Caco-2 (cell line): Measurements from ENCODE around the gene HNRNPAB. TPM values are rescaled to one million over a fixed set of nuclear protein-coding genes. Genes with fewer than 3 reads are reported as not detected.

Experiments
- BruUV-seq: library from RNA; stranded (reverse); fragments of 400-500 nt; replicated peaks from 2 replicates; lab custom pipeline; 2021; lab: Mats Ljungman, UMichigan
- CTCF ChIA-PET: fragments of 300-600 bp; sonication (Branson Sonifier 250); formaldehyde crosslinking; loops from one replicate; lab custom pipeline; 2022; ENCODE audit warnings: antibody characterized with exemption; lab: Charles Lee
- POLR2A ChIA-PET: fragments of 300-600 bp; sonication (Branson Sonifier 250); formaldehyde crosslinking; loops from one replicate; lab custom pipeline; 2022; ENCODE audit warnings: antibody characterized with exemption; lab: Charles Lee
- DNase-seq, 2 experiments: peaks; one replicate each; pipeline versions ENCODE4 v3.0.0 to v3.0.0-alpha.2; 2020 to 2022
- H3K27me3 ChIP-seq: replicated peaks from 2 replicates; pipeline ENCODE4 v1.6.0; 2011; ENCODE audit warnings: low read length; ENCODE audit not compliant: control insufficient read depth, insufficient read depth
- H3K36me3 ChIP-seq: 2 replicates; pipeline ENCODE4 v1.5.1; 2011; ENCODE audit warnings: low read length; ENCODE audit not compliant: control insufficient read depth, insufficient read depth
- H3K4me1 ChIP-seq: fragments of 250-450 bp; sonication (Bioruptor Pico); 2 replicates; pipeline ENCODE4 v1.5.1; 2020; ENCODE audit warnings: mild to moderate bottlenecking
- H3K4me3 ChIP-seq: 2 replicates; pipeline ENCODE4 v1.5.1; 2011; ENCODE audit warnings: low read depth, mild to moderate bottlenecking, control low read depth, low read length
- H3K9me3 ChIP-seq: fragments of 250-450 bp; sonication (Bioruptor Pico); 2 replicates; pipeline ENCODE4 v1.5.1; 2020; ENCODE audit warnings: mild to moderate bottlenecking, moderate library complexity
- H3K27ac Mint-ChIP-seq: one replicate; pipeline ENCODE4 v1.8.0; 2022; ENCODE audit warnings: mixed read lengths; ENCODE audit not compliant: unreplicated experiment
- H3K27me3 Mint-ChIP-seq: one replicate; pipeline ENCODE4 v1.8.0; 2022; ENCODE audit warnings: mixed read lengths; ENCODE audit not compliant: insufficient read depth, unreplicated experiment
- H3K36me3 Mint-ChIP-seq: one replicate; pipeline ENCODE4 v1.8.0; 2022; ENCODE audit warnings: mild to moderate bottlenecking, mixed read lengths; ENCODE audit not compliant: insufficient read depth, unreplicated experiment
- H3K4me1 Mint-ChIP-seq: one replicate; pipeline ENCODE4 v1.8.0; 2022; ENCODE audit warnings: low read depth, mixed read lengths; ENCODE audit not compliant: unreplicated experiment
- H3K4me3 Mint-ChIP-seq: one replicate; pipeline ENCODE4 v1.8.0; 2022; ENCODE audit warnings: mild to moderate bottlenecking, moderate library complexity, mixed read lengths; ENCODE audit not compliant: unreplicated experiment
- H3K9me3 Mint-ChIP-seq: one replicate; pipeline ENCODE4 v1.8.0; 2022; ENCODE audit warnings: mixed read lengths; ENCODE audit not compliant: unreplicated experiment
- CTCF ChIP-seq, 2 experiments: fragments of 200-600 bp in 1 of 2; IDR thresholded peaks; 1 replicate in 1 of 2; 2 replicates in 1 of 2; pipeline versions ENCODE4 v1.5.1 to v1.8.0; 2011 to 2022; ENCODE audit warnings: antibody characterized with exemption in 1 of 2, control low read depth in 1 of 2, inconsistent platforms in 1 of 2, low read depth in 1 of 2, low read length in 1 of 2, mild to moderate bottlenecking in 1 of 2, moderate library complexity in 1 of 2; ENCODE audit not compliant: insufficient read depth in 1 of 2, severe bottlenecking in 1 of 2, unreplicated experiment in 1 of 2
- intact Hi-C: fragments of 100-400 bp; cut with micrococcal nuclease; formaldehyde crosslinking; loops from one replicate; pipeline ENCODE4 v1.10.0; 2022; ENCODE audit not compliant: unreplicated experiment
- total RNA-seq: library from RNA; stranded (reverse); gene quantifications from 2 replicates; pipeline ENCODE4 v1.2.3, GENCODE V29; 2022

HNRNPAB gene
- total RNA-seq, 1 experiment from 2014 or later, result 295 TPM

- Mint-ChIP-seq H3K27me3 (no peaks in the 10 kb centered on the region), H3K4me1 (no peaks in the 10 kb centered on the region), H3K27ac (no peak overlapping the region), H3K36me3 (no peaks in the 10 kb centered on the region), H3K9me3 (no peaks in the 10 kb centered on the region), H3K4me3 (no peak overlapping the region)
- no peak for DNase-seq
- no peaks in the 10 kb centered on the region for H3K27me3 ChIP-seq
- intact Hi-C loops, result no loop called here
- H3K4me1 ChIP-seq, result no peaks in the 10 kb centered on the region
- TF ChIP-seq CTCF (IDR thresholded peaks at IDR 0.05; ENCODE audit: insufficient read depth in 1 of 2, low read depth in 1 of 2, low read length in 1 of 2, severe bottlenecking in 1 of 2, unreplicated experiment in 1 of 2), result no peak
- H3K9me3 ChIP-seq, result no peaks in the 10 kb centered on the region
- ChIA-PET CTCF (no interaction called here), POLR2A (no interaction called here)
- no TSS peak for BruUV-seq
- H3K36me3 ChIP-seq, result no peaks in the 10 kb centered on the region
- no peak overlapping the region for H3K4me3 ChIP-seq
Measured at GRCh38 chr5:178240766-178241165, 36.4 kb downstream of the HNRNPAB start.

GRCh38 chr5:178241231-178241663 is 36.9 kb downstream of the HNRNPAB start:
- no peaks in the 10 kb centered on the region for H3K4me1 ChIP-seq
- H3K4me3 ChIP-seq, result no peak overlapping the region
- H3K9me3 ChIP-seq, result no peaks in the 10 kb centered on the region
- Mint-ChIP-seq H3K9me3 (no peaks in the 10 kb centered on the region), H3K4me3 (no peak overlapping the region), H3K27ac (no peak overlapping the region), H3K27me3 (no peaks in the 10 kb centered on the region), H3K36me3 (no peaks in the 10 kb centered on the region), H3K4me1 (no peaks in the 10 kb centered on the region)
- intact Hi-C loops, result no loop called here
- ChIA-PET POLR2A (no interaction called here), CTCF (no interaction called here)
- H3K36me3 ChIP-seq, result no peaks in the 10 kb centered on the region
- H3K27me3 ChIP-seq, result no peaks in the 10 kb centered on the region
- no peak for DNase-seq
- BruUV-seq, result no TSS peak
- TF ChIP-seq CTCF (IDR thresholded peaks at IDR 0.05; ENCODE audit: insufficient read depth in 1 of 2, low read depth in 1 of 2, low read length in 1 of 2, severe bottlenecking in 1 of 2, unreplicated experiment in 1 of 2), result no peak

- POLR2A ChIA-PET, result no interaction called here
- H3K27me3 ChIP-seq, result no peaks in the 10 kb centered on the region
- no peak overlapping the region for H3K27ac Mint-ChIP-seq
Measured at GRCh38 chr5:178241688-178242231, 37.4 kb downstream of the HNRNPAB start.

More at GRCh38 chr5:178241688-178242231, 37.4 kb downstream of the HNRNPAB start:
- H3K27me3 Mint-ChIP-seq, result no peaks in the 10 kb centered on the region
- no peaks in the 10 kb centered on the region for H3K36me3 Mint-ChIP-seq
- Histone ChIP-seq H3K4me1 (no peaks in the 10 kb centered on the region), H3K4me3 (no peak overlapping the region), H3K36me3 (no peaks in the 10 kb centered on the region), H3K9me3 (no peaks in the 10 kb centered on the region)
- no peak overlapping the region for H3K4me3 Mint-ChIP-seq
- no peaks in the 10 kb centered on the region for H3K4me1 Mint-ChIP-seq
- intact Hi-C loops, result no loop called here
- no peaks in the 10 kb centered on the region for H3K9me3 Mint-ChIP-seq
- no peak for DNase-seq
- TF ChIP-seq CTCF (IDR thresholded peaks at IDR 0.05; ENCODE audit: insufficient read depth in 1 of 2, low read depth in 1 of 2, low read length in 1 of 2, severe bottlenecking in 1 of 2, unreplicated experiment in 1 of 2), result no peak
- no TSS peak for BruUV-seq
- CTCF ChIA-PET, result no interaction called here
